Esophagus muscularis mucosa (tissue), 4 donors: ENCODE measurements around the gene CYLD. TPM values are rescaled to one million over a fixed set of nuclear protein-coding genes. Genes with fewer than 3 reads are reported as not detected.
A peak's percentile ranks its signal among the peaks of the same experiment; 100 is the strongest.

ENCODE experiments used
- DNase-seq: peaks from one replicate; pipeline ENCODE4 v3.0.0-alpha.2; 2017; ENCODE audit errors: extremely low spot score
- H3K27ac ChIP-seq, 4 donors: fragments of 200-600 bp; sonication (generic); replicated peaks in 1 of 4; 1 replicate in 3 of 4; 2 replicates in 1 of 4; pipeline ENCODE4 v1.5.1; 2016 to 2019; ENCODE audit warnings: mild to moderate bottlenecking in 1 of 4
- H3K27me3 ChIP-seq, 4 donors: fragments of 200-600 bp; sonication (generic); one replicate each; pipeline versions ENCODE4 v1.5.1 to v1.6.0; 2016 to 2019
- H3K36me3 ChIP-seq, 4 donors: fragments of 200-600 bp; sonication (generic); one replicate each; pipeline ENCODE4 v1.5.1; 2016 to 2019
- H3K4me1 ChIP-seq, 4 donors: fragments of 200-600 bp; sonication (generic); one replicate each; pipeline ENCODE4 v1.5.1; 2016 to 2019
- H3K4me3 ChIP-seq, 4 donors: fragments of 200-600 bp; sonication (generic); 1 replicate in 2 of 4; 2 replicates in 2 of 4; pipeline ENCODE4 v1.5.1; 2016 to 2019; ENCODE audit warnings: mild to moderate bottlenecking in 4 of 4, moderate library complexity in 1 of 4
- H3K9me3 ChIP-seq, 4 donors: fragments of 200-600 bp; sonication (generic); 1 replicate in 3 of 4; 2 replicates in 1 of 4; pipeline ENCODE4 v1.5.1; 2016 to 2019
- CTCF ChIP-seq, 3 experiments: fragments of 200-600 bp in 2 of 3; fragments of 450-650 bp in 1 of 3; sonication (generic) in 2 of 3; IDR thresholded peaks; one replicate each; pipeline ENCODE4 v1.5.1; 2017 to 2019; ENCODE audit warnings: antibody characterized with exemption in 3 of 3, mild to moderate bottlenecking in 2 of 3, moderate library complexity in 1 of 3
- EP300 ChIP-seq: sonication (generic); formaldehyde crosslinking; IDR thresholded peaks from one replicate; pipeline ENCODE4 v1.6.1; 2017; ENCODE audit warnings: antibody characterized with exemption
- POLR2A ChIP-seq: fragments of 450-650 bp; IDR thresholded peaks from one replicate; pipeline ENCODE4 v1.6.1; 2017; ENCODE audit warnings: antibody characterized with exemption, moderate library complexity, mild to moderate bottlenecking, low read depth
- POLR2AphosphoS5 ChIP-seq, 2 donors: sonication (generic); formaldehyde crosslinking; IDR thresholded peaks; one replicate each; pipeline ENCODE4 v1.6.1; 2017; ENCODE audit warnings: antibody characterized with exemption in 2 of 2
- WGBS: methylation state at CpG from one replicate; pipeline ENCODE4 v1.1.5; 2018; 5-methylcytosine and 5-hydroxymethylcytosine counted together
- intact Hi-C: fragments of 100-400 bp; cut with DNase I; formaldehyde crosslinking; loops from one replicate; pipeline ENCODE4 v1.15.1; 2023
- total RNA-seq, 4 donors: library from RNA; depleted of rRNA; stranded (reverse); fragments of >200 nt; gene quantifications; one replicate each; pipeline versions ENCODE4 v1.1.0 to v1.2.1, GENCODE V29; 2016

The CYLD gene
- total RNA-seq, 4 donors from 2014 or later, result 40.1 to 46.4 (median 40.8) TPM

- Histone ChIP-seq H3K27me3 (no peaks in the 10 kb centered on the region), H3K36me3 (no peaks in the 10 kb centered on the region), H3K27ac (peak overlapping the region; percentile 46 to 77 (median 69)), H3K4me1 (peaks cover 3 to 29% (median 14%) of the 10 kb centered on the region in 4 donors), H3K9me3 (no peaks in the 10 kb centered on the region), H3K4me3 (peak overlapping the region; percentile 37 to 53 (median 41))
- WGBS, result 14% methylated on average over 25 of the region's 26 CpGs
- no peak for TF ChIP-seq EP300
- TF ChIP-seq POLR2AphosphoS5 (IDR thresholded peaks at IDR 0.05), result peak in 1 of 2 donors; percentile 18
- peak; percentile 82 to 94 (median 93) for TF ChIP-seq CTCF (IDR thresholded peaks at IDR 0.05)
- intact Hi-C loops, result loop anchor here (10.0 kb wide), 1 partner anchor 112 kb away; the partner anchor contains the start of gene NOD2
- DNase-seq, result no peak
Observed at GRCh38 chr16:50806099-50807062, 64.5 kb downstream of the CYLD start.

GRCh38 chr16:50808929-50809538 is 67.1 kb downstream of the CYLD start:
- TF ChIP-seq POLR2A (no peak), CTCF (IDR thresholded peaks at IDR 0.05) (no peak), EP300 (no peak), POLR2AphosphoS5 (IDR thresholded peaks at IDR 0.05) (no peak)
- Histone ChIP-seq H3K27ac (no peak overlapping the region), H3K4me3 (no peak overlapping the region), H3K36me3 (no peaks in the 10 kb centered on the region), H3K4me1 (peaks cover 3 to 14% (median 10%) of the 10 kb centered on the region in 4 donors), H3K27me3 (no peaks in the 10 kb centered on the region), H3K9me3 (no peaks in the 10 kb centered on the region)
- intact Hi-C loops, result loop anchor here (10.0 kb wide), 1 partner anchor 114 kb away; the partner anchor contains the start of gene NOD2
- 77% methylated on average over 9 of the region's 9 CpGs for WGBS
- DNase-seq, result peak; percentile 87

- no peaks in the 10 kb centered on the region for H3K9me3 ChIP-seq
- peak; percentile 55 for DNase-seq
- no peak overlapping the region for H3K27ac ChIP-seq
- peaks cover 3 to 14% (median 10%) of the 10 kb centered on the region in 4 donors for H3K4me1 ChIP-seq
- no peaks in the 10 kb centered on the region for H3K27me3 ChIP-seq
- intact Hi-C loops, result loop anchor here (10.0 kb wide), 1 partner anchor 115 kb away; the partner anchor contains the start of gene NOD2
- 100% methylated on average over 6 of the region's 6 CpGs for WGBS
- H3K36me3 ChIP-seq, result no peaks in the 10 kb centered on the region
- TF ChIP-seq POLR2AphosphoS5 (IDR thresholded peaks at IDR 0.05) (no peak), CTCF (IDR thresholded peaks at IDR 0.05) (no peak), EP300 (no peak), POLR2A (no peak)
- H3K4me3 ChIP-seq, result no peak overlapping the region
Observed at GRCh38 chr16:50809561-50809960, 67.7 kb downstream of the CYLD start.

GRCh38 chr16:50810241-50810965 is 68.5 kb downstream of the CYLD start:
- DNase-seq, result peak; percentile 66
- H3K27ac ChIP-seq, result no peak overlapping the region
- intact Hi-C loops, result no loop called here
- TF ChIP-seq POLR2A (no peak), CTCF (IDR thresholded peaks at IDR 0.05) (no peak), POLR2AphosphoS5 (IDR thresholded peaks at IDR 0.05) (no peak), EP300 (no peak)
- H3K4me3 ChIP-seq, result no peak overlapping the region
- H3K36me3 ChIP-seq, result no peaks in the 10 kb centered on the region
- H3K27me3 ChIP-seq, result no peaks in the 10 kb centered on the region
- 95% methylated on average over 6 of the region's 8 CpGs for WGBS
- H3K9me3 ChIP-seq, result no peaks in the 10 kb centered on the region
- peaks cover 3 to 14% (median 10%) of the 10 kb centered on the region in 4 donors for H3K4me1 ChIP-seq
